Activated CD4-positive, alpha-beta T cell treated with anti-CD3 and anti-CD28 coated beads, Interleukin-2, amount 50 U/mL, for 48 hours (primary cell): ENCODE data around the gene TFAP2A.

ENCODE experiments used
- DNase-seq, 2 experiments: peaks; one replicate each; pipeline ENCODE4 v3.0.0-alpha.2; 2020

TFAP2A gene

GRCh38 chr6:10414756-10415616 lies at the start of gene TFAP2A:
TSS of gene TFAP2A (minus strand) at chr6:10415074. CDS start at chr6:10414991, 83 bp downstream.
- no peak for DNase-seq

- no peak for DNase-seq
Observed at GRCh38 chr6:10463491-10464481, 48.9 kb upstream of the TFAP2A start.

DNA sequence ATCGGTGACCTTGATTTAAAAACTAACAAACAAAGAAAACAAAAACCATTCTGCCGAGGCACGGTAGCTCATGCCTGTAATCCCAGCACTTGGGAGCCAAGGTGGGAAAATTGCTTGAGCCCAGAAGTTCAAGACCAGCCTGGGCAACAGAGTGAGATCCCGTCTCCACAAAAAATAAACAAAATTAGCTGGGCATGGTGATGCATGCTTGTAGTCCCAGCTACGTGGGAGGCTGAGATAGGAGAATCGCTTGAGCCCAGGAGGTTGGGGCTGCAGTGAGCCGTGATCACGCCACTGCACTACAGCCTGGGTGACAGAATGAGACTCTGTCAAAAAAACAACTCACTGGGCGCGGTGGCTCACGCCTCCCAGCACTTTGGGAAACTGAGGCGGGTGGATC lies 48.2 kb upstream of the TFAP2A start:
- DNase-seq = no peak

DNA sequence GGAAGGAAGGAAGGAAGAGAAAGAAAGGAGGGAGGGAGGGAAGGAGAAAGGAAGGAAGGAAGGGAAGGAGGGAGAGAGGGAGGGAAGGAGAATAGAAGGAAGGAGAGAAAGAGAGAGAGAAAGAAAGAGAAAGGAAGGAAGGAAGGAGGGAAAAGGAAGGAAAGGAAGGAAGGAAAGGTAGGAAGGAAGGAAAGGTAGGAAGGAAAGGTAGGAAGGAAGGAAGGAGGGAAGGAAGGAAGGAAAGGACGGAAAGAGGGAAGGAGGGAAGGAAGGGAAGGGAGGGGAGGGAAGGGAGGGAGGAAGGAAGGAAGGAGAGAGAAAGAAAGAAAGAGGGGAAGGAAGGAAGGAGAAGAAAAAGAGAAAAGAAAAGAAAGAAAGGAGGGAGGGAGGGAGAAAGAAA lies 47.0 kb upstream of the TFAP2A start:
- DNase-seq = no peak

DNA sequence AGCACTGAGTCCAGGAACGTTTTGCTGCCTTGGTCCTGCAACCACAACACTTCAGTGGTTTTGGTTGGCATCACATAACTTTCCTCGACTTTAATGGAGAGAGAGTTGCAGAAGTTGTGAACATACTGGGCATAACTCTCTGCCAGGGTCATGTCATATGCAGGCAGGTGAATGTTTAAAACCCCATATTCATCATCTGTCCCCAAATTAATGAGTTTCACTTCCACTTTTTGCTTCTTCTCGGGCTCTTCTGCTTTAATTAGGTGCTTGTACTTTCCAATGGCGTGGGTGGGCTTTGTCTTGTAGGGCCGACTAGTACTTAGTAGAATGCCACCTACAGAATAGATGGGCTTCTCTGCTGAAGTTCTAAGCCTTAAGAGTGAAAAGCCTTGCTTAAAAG lies 45.2 kb upstream of the TFAP2A start:
- DNase-seq = no peak

DNA sequence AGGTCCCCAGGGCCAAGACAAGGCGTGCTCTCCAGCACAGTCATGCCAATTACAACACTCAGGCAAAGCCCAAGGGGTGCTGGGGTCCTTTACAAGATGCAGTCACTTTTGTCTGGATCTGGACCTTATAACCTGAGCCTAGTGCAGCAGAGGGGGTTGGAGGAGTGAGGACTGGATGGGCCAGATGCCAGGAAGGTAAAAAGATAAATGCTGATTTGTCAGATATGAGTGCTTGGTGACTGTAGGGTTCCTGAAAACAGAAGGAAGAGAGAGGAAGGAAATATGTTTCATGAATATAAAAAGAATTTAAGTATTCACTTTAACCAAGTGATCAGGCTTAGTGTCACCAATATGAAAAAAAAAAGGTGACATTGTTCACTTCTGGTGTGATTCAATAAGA lies 43.4 kb upstream of the TFAP2A start:
- no peak for DNase-seq

DNA sequence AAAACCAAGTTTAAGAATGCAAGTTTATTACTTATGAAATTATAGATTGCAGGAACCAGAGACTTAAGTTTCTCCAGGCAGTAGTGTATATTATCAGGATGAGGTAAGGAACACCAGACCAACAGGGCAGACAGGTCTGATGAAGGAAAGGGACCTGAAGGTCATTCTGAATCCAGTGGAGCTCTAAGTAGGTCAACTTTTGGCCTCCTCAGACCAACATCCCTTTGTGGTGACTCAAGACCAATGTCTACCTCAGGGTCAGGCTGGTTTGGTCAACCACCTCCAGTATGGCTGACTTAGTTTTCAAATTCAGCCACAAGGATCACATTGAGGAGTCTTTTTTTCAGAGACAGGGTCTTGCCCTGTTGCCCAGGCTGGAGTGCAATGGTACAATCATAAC lies 38.7 kb upstream of the TFAP2A start:
- no peak for DNase-seq

- no peak for DNase-seq
Observed at GRCh38 chr6:10451828-10452509, 37.1 kb upstream of the TFAP2A start.

GRCh38 chr6:10451394-10451793 lies 36.5 kb upstream of the TFAP2A start:
- no peak for DNase-seq

DNA sequence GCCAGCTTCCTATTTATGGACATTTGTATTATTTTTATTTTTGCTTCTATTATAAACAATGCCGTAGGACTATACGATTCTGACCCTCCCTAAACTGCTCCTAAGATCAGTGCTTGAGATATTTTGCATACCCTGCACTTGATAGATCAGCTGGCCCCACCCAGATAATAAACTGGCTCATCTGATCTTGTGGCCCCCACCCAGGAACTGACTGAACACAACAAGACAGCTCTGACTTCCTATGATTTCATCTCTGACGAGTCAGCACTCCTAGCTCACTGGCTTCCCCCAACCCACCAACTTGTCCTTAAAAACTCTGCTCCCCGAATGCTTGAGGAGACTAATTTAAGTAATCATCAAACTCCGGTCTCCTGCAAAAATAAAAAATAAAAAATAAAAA lies 34.9 kb upstream of the TFAP2A start:
- no peak for DNase-seq

GRCh38 chr6:10448096-10448495 lies 33.2 kb upstream of the TFAP2A start:
- DNase-seq = no peak

DNA sequence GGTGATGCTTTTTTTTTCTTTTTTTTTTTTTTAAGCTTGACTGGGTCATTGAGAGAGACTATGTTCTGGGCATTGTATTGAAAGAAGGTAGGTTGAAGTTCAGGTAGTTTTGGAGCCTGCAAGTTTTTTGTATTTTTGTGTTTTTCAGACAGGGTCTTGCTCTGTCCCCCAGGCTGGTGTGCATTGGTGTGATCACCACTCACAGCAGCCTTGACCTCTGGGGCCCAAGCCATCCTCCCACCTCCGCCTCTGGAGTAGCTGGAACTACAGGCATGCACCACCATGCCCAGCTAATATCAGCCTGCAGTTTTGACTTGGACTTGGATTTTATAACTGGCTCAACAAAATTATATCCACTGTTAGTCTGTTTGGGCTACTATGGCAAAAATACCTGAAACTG lies 31.7 kb upstream of the TFAP2A start:
- no peak for DNase-seq

DNA sequence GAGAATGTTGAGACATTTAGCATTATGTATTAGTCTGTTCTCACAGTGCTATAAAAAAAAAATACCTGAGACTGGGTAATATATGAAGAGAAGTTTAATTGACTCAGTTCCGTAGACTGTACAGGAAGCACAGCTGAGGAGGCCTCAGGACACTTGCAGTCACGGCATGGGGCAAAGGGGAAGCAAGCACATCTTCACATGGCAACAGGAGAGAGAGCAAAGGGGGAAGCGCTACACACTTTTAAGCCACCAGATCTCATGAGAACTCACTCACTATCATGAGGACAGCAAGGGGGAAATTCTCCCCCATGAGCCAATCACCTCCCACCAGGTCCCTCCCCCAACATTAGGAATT lies 26.8 kb upstream of the TFAP2A start:
- DNase-seq = no peak

- DNase-seq = no peak
Observed at GRCh38 chr6:10441004-10441654, 26.3 kb upstream of the TFAP2A start.

- no peak for DNase-seq
Observed at GRCh38 chr6:10437891-10438290, 23.0 kb upstream of the TFAP2A start.

- DNase-seq = no peak
Observed at GRCh38 chr6:10434235-10434634, 19.4 kb upstream of the TFAP2A start.

DNA sequence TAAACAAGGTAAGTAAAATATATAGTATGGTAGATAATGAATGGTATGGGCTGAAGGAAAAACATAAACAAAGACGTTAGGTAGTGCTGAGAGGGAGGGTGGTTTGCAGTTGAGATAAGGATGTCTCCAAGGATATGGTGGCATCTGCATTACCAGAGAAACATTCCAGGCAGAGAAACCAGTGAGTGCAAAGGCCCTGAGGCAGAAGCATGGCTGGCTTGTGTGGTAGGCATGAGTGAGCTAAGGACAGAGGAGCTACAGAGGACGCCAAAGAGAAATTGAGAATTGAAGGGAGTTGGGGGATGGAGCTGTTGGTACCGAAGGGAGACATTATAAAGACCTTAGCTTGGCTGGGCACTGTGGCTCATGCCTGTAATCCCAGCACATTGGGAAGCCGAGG lies 18.4 kb upstream of the TFAP2A start:
- DNase-seq = no peak

DNA sequence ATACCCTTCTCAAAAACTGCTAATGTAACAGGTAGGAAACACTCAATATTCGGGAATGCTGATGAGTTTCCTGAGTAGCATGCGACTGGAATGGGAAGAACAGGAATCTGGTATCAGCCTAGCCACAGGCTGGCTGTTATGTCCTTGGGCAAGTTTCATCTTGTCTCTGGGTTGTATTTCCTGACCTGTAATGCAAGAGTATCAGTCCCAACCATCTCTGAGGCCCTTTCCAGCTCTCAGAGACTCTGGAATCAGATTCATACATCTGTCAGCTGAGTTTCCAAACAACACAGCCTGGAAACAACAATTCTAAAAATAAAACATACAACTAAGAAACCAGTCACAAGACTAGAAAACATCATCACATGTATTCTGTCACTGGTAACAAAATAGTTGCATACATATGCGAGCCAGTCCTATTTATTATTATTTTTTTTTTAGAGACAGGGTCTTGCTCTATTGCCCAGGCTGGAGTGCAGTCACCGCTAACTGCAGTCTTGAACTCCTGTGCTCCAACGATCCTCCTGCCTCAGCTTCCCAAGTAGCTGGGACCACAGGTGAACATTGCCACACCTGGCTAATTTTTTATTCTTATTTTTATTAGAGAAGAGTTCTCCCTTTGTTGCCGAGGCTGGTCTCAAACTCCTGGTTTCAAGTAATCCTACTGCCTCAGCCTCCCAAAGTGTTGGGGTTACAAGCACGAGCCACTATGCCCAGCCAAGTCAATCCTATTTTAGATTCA lies 16.7 kb upstream of the TFAP2A start:
- DNase-seq = no peak

- DNase-seq = no peak
Observed at GRCh38 chr6:10429638-10430427, 15.0 kb upstream of the TFAP2A start.

DNA sequence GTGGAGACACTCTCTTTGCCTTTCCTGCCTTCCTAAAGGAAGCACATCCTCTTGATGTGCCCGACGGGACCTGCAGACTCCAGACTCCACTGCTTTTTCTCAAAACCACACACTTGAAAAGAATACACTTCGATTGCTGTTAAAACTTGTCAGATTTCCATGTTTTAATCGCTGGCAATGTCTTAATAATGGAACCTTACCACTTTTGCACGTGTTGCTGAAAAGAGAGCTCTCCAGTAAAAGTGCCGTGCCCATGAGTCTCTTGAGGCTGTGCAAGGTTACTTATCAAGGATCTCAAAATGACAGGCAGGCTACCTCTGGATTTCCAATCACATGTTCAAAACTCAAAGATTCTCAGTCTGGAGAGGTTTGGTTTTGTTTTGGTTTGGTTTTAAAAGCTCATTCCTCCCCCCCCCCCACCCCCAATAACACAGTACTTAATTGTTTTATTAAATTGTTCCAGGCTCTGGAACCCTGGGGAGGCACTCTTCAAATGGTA lies 12.0 kb upstream of the TFAP2A start:
- DNase-seq = no peak
